Mammary microvascular endothelial cell (primary cell): Measurements from ENCODE around the gene ARHGEF4. TPM values are rescaled to one million over a fixed set of nuclear protein-coding genes. Genes with fewer than 3 reads are reported as not detected.

Experiments used
- total RNA-seq: library from RNA; depleted of rRNA; stranded (reverse); fragments of >200 nt; gene quantifications from 2 replicates; pipeline ENCODE4 v1.2.3, GENCODE V29; 2015

ARHGEF4 gene, protein sequence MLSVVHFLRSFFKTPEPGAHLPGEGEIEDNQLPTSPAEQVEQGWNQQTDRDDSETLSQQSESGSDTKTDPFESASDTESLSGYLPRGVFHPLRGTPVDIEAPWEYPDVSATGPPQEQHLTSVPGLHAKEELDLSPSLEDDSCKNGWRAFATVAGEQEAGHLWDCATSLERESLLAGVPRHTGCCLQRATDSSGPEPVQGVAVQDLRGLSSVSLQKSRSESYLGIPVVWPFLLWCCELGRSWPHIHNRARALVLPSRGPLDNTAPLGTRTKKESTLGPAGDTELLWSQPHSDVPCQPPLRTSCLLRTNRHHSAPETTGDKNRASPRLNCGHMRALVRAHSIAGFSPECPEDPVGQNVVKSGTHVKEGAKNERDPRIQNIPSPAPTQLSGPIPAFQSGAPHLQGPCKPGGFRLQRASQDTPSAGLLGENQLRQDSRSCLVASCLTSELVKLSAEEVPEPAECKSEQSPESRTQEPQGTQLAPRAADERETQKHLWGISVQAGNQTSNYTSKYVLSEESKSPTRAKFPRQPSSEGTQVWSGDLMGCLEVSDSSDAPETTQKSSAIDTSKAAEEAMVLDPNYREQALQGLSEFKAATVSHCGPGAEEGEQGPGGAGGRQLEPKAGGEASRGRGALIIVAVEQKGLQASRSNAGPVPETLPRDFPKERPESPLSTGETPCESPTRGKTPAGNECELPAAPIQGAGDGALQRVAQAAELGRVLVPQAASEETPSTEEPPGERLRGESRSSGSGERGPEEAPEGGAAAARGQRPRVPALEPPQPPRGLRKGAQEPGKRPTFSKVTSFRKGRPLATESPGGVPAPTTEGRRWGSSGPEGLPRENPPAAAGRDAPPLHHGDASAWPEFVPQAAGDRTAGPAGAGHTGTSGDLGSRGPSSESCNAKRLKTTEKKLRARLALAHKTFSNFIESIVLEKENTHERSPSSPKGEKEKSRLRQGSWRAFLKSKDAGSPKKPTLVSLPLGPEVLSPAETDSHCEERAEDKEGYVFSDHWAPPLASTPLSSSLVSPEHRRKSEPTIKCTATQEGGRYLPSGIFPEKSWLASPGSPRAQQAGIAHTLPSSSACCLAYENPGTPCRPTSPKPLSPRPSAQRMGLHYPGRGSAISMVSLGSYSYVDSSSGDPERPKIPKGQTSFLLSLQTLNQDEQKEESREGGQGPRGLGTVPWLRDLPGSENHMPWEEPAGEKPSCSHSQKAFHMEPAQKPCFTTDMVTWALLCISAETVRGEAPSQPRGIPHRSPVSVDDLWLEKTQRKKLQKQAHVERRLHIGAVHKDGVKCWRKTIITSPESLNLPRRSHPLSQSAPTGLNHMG (N-terminal part only)
- under 0.01 TPM in 1 of 2 replicates, not detected in the other for total RNA-seq

DNA sequence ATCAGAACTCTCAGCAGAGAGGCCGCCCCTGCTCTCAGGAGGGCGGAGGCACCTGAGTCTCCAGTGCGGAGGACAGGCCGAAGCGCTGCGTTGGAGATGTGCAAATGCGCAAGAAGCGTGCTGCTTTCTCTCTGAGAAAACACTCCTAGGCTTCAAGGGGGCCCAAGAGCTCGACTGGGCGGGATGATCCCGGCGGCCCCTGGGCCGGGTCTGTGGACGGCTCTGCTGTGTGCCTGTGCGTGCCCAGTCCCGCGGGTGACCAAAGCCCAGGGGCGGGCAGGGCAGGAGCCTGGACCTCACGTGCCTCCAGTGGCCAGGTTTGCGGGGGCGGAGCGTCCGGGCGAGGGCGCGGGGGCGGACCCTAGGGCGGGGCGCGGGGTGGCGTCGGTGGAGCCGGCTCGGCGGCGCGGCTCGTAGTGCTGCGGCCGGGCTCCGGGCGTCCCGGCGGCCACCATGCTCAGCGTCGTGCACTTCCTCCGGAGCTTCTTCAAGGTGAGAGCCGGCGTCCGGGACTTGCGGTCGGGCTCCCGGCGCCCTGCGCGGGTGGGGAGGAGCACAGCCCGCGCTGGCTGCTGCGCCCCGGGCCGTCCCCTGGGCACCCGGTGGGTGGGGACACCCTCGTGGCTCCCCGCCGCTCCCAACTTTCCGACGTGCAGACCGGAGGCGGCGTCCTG is at the start of gene ARHGEF4:
ARHGEF4 (plus strand) TSS at position 414 of the 674 bp plus-strand sequence; CDS start at position 454, 40 bp downstream.

DNA sequence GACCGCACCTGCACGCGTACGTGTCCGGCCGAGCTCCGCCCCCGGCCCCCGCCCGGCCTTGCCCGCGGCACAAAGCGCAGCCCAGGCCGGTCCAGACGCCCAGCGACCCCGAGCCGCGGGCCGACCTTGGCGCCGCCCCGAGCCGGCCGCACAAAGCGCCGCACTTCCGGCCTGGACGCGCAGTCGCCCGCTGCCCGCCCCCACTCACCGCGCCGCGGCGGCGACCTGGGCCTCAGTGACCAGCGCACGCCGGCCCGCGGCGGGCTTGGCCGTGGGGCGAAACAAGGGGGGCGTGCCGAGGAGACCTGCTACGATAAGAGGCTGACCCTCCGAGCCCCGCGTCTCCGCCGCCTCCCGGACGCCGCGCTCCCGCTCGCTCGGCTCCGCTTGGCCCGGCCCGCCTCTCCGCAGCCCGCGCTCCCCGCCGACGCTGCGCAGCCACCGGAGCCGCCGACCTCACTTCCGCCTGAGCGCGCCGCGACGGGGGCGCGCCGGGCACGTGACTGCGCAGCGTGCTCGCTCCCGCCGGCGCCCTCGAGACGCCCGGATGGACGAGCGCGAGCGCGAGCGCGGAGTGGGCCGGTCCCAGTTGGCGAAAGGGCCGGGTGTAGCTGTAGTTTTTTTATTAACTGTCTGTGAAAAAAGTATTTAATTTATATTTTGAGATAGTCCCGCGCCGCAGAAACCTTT is 256.4 kb downstream of the ARHGEF4 start, which contains the start of gene FAM168B:
FAM168B (minus strand) TSS at position 455 of the 690 bp plus-strand sequence. CDS start 10,814 bp downstream, outside the sequence.

Other genes with a start within 250 kb of the ARHGEF4 start
- not detected in 2 replicates for gene CFC1, start 237.3 kb upstream of the ARHGEF4 start, total RNA-seq
- 0.07 TPM in 1 of 2 replicates, not detected in the other for gene POTEJ, start 225.5 kb upstream of the ARHGEF4 start, total RNA-seq
- not detected in 2 replicates for gene GPR148, start 107.8 kb upstream of the ARHGEF4 start, total RNA-seq
- not detected in 2 replicates for gene AMER3, start 81.4 kb upstream of the ARHGEF4 start, total RNA-seq